Erythroblast (primary cell): ENCODE measurements around the gene HOXA3.

Experiments
- GATA1 ChIP-seq: IDR thresholded peaks from 2 replicates; pipeline ENCODE4 v1.6.1; 2011; ENCODE audit warnings: low read depth, mild to moderate bottlenecking, control low read depth, low read length, moderate library complexity
- POLR2A ChIP-seq: IDR thresholded peaks from 2 replicates; pipeline ENCODE4 v1.6.1; 2011; ENCODE audit warnings: mild to moderate bottlenecking, low read length

DNA sequence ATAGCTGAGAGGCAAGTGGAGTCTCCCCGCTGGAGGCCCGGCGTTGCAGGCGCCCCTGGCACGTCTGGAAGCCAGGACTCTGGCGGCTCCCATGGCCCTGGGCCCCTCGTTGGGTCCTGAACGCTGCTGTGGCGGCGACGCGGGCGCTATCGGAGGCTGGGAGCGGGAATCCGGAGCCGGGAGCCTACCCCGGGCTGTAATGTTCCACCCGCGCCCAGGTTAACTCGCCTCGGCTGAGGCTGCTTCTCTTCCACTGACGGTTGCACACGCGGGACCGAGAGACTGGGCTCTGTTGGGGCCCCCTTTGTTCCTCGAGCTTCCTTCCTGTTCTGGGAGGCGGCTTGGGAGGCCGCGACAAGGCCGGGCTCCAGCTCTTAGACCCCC lies 7.6 kb downstream of the HOXA3 start:
- TF ChIP-seq POLR2A = no peak
- TF ChIP-seq GATA1 = no peak
